Measurements from ENCODE around the gene HORMAD2. TPM values are rescaled to one million over a fixed set of nuclear protein-coding genes. Genes with fewer than 3 reads are reported as not detected.
A peak's percentile ranks its signal among the peaks of the same experiment; 100 is the strongest.
"Not testable (repeated sequence)": the region's sequence is repeated elsewhere in the genome, so short reads cannot be mapped to it uniquely, and the experiment has no call there.

The HORMAD2 gene
- total RNA-seq, 1 experiment from 2014 or later = not detected

DNA sequence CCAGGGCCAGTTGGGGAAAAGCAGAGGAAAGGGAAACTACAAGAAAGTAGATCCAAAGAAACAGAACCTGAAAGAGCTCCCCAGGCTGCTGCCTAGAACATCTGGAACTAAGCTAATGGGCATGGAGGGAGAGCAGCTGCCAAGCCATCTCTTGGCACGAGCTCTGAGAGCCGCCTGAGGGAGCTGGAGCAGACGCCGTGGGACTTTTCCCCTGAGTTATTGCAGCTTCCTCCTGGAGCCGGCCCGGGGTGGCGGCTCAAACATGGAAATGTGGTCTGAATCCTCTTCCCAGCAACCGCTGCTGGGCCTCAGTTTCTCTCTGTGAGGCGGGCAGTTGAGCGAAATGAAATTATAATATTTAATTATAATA is 124.5 kb downstream of the HORMAD2 start:
- DNase-seq = peak; percentile 17
- H3K4me3 ChIP-seq (ENCODE audit: insufficient read depth, low read depth, low read length) = no peak overlapping the region
- no peaks in the 10 kb centered on the region for H3K36me3 ChIP-seq (replicated peaks; ENCODE audit: control insufficient read depth, insufficient read depth, low read length)
- H3K27me3 ChIP-seq (ENCODE audit: control insufficient read depth, insufficient read depth, low read length) = no peaks in the 10 kb centered on the region; the same call in 1 of the 2 replicates

DNA sequence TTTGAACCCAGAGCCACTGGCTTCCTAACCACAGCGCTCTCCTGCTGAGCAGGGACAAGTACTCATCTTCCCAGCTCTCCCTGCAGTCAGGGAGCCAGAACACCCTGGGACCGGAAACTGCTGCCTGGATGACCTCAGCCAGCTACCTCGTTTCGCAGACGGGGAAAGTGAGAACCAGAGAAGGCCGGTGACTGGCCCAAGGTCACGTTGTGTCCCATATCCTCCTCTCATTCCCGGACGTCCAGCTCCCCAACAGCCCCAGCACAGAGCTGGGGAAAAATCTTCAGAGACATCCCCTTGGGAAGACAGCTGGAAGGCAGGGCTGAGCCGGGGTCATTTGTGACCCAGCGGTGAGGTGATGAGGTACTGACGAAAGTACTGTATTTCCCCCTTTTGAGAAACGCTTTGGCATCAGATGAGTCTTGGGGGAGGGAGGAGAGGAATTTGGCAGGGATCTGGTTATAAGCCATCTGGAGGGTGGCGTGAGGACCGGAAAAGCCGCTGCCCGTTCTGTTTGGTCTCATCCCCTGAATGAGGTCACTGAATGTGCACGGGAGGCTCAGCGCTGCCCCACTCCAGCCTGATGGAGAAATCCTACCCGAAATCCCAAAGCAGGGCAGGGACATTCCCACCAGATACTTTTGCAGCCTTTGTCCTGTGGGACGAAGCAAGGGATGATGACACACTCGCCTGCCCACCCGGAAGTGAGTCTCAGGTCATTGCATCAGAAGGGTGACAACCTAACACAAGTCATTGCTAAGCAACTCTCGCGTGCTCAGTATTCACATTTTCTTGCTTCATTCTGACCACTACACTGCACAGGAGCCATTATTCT is 125.2 kb downstream of the HORMAD2 start:
- no peak overlapping the region for H3K4me3 ChIP-seq (ENCODE audit: insufficient read depth, low read depth, low read length)
- no peaks in the 10 kb centered on the region; the same call in 1 of the 2 replicates for H3K27me3 ChIP-seq (ENCODE audit: control insufficient read depth, insufficient read depth, low read length)
- peak; percentile 33 for DNase-seq

DNA sequence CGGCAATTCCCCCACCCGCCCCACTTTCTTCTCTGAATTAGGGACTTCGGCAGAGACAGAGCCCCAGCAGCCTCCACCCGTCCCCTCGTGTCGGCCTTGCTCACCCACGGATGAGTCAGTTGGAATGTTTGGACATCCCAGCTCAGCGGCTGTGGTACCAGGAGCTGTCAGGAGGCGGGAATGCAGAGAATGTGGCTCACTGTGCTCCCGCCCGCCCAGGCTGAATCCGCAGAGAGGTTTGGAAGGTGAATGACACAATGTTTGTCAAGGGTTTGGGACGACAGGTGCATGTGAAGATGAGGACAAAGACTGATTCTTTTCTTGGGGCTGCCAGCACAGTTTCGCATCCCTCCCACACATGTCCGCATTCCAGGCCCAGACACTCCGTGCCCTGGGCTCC is 126.7 kb downstream of the HORMAD2 start:
- peak; percentile 80 for DNase-seq
- no peaks in the 10 kb centered on the region for H3K36me3 ChIP-seq (replicated peaks; ENCODE audit: control insufficient read depth, insufficient read depth, low read length)
- no peaks in the 10 kb centered on the region; the same call in 1 of the 2 replicates for H3K27me3 ChIP-seq (ENCODE audit: control insufficient read depth, insufficient read depth, low read length)
- H3K4me3 ChIP-seq (ENCODE audit: insufficient read depth, low read depth, low read length) = no peak overlapping the region

More for the DNA sequence above, 125.2 kb downstream of the HORMAD2 start:
- H3K36me3 ChIP-seq (replicated peaks; ENCODE audit: control insufficient read depth, insufficient read depth, low read length) = no peaks in the 10 kb centered on the region

DNA sequence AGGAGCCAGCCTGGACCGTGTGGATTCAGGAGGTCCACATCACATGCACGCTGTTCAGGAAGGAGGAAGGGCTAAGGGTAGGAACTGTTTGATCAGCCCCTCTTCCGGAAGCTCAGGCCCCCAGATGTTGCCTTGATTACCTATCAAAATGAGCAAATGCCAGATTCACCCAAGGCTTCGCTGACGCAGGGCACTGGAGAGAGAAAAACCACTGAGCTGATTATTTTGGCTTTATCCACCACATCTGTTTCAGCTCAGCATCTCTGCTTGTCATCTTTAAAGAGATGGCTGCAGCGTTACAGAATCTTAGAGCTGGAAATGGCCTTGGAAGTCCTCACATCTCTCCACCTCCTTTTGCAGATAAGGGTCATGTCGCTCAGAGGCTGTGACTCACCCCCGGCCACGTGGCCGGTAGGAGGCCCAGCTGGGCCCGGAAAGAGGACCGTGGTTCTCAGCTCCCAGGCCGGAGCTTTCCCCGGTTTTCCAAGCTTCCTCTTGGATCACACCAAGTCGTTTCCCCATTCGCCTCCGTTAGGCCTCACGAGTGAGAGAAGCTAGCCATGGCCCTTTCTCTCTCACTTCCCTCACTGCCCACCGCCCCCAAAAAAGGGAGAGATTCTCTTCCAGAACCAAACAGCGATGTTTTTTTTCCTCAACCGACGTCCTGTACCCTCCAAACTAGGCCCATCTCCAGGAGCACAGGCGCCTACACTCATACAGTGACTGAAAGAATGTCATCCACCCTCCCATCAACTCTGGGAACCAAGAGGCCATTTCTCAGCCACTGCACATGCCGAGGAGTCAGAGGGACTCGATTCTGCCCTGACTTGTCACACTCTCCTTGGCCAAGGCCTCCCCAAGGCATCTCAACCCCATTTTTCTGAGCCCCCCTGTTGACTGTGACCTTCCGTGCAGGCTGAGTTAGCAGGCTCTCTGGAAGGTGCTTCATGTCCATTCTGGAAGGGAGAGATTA is 128.7 kb downstream of the HORMAD2 start:
- DNase-seq = peak; percentile 40
- H3K4me3 ChIP-seq (ENCODE audit: insufficient read depth, low read depth, low read length) = no peak overlapping the region
- H3K36me3 ChIP-seq (replicated peaks; ENCODE audit: control insufficient read depth, insufficient read depth, low read length) = no peaks in the 10 kb centered on the region
- no peaks in the 10 kb centered on the region; the same call in 1 of the 2 replicates for H3K27me3 ChIP-seq (ENCODE audit: control insufficient read depth, insufficient read depth, low read length)

DNA sequence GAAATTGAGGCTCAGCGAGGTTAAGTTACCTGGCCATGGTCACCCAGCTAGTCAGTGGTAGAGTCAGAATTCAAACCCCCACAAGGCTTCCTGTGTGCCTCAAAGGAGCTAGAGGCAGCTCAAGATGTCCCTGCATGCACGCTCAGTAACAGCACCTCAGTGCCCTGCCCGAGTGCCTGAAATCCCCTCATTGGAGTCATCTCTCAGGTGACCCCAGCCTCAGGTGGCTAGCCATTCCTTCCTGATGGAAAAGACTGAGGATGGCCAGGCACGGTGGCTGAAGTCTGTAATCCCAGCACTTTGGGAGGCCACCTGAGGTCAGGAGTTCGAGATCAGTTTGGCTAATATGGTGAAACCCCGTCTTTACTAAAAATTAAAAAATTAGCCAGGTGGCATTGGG is 129.4 kb downstream of the HORMAD2 start:
- peak; percentile 5 for DNase-seq
- no peaks in the 10 kb centered on the region for H3K36me3 ChIP-seq (replicated peaks; ENCODE audit: control insufficient read depth, insufficient read depth, low read length)
- H3K4me3 ChIP-seq (ENCODE audit: insufficient read depth, low read depth, low read length) = no peak overlapping the region
- no peaks in the 10 kb centered on the region; the same call in 1 of the 2 replicates for H3K27me3 ChIP-seq (ENCODE audit: control insufficient read depth, insufficient read depth, low read length)

DNA sequence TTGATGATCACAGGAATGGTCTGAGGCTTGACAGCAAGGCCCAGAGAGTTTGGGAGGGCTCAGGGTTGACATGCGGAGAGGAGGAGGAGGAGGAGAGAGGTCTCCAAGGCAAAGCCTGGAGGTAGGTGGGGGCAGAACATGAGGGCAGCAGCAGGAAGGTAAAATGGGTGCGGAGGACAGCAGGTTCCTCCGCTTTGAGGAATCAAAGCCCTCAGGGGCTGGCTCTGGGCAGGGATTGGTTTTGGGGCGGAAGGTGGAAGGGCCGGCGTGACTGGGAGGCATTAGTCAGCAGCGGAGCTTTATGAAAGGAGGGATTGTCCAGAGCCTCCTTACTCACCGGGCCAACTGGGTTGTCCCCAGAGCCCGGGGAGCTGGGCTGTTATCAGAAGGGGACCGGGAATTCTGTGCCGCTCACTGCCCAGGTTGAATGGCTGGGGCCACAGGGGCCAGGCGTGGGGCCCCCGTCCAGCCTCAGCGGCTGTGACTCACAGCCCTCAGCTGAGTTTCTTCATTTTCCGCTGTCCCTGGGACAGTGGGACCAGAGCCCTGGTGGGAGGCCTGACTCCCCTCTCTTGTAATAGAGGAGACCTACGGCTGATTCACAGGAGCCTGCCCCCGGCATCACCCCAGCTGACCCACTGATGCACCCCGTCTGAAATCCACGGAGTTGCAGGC is 130.1 kb downstream of the HORMAD2 start:
- peak; percentile 61 for DNase-seq
- Histone ChIP-seq H3K36me3 (replicated peaks; ENCODE audit: control insufficient read depth, insufficient read depth, low read length) (no peaks in the 10 kb centered on the region), H3K27me3 (ENCODE audit: control insufficient read depth, insufficient read depth, low read length) (no peaks in the 10 kb centered on the region; the same call in 1 of the 2 replicates), H3K4me3 (ENCODE audit: insufficient read depth, low read depth, low read length) (no peak overlapping the region)

DNA sequence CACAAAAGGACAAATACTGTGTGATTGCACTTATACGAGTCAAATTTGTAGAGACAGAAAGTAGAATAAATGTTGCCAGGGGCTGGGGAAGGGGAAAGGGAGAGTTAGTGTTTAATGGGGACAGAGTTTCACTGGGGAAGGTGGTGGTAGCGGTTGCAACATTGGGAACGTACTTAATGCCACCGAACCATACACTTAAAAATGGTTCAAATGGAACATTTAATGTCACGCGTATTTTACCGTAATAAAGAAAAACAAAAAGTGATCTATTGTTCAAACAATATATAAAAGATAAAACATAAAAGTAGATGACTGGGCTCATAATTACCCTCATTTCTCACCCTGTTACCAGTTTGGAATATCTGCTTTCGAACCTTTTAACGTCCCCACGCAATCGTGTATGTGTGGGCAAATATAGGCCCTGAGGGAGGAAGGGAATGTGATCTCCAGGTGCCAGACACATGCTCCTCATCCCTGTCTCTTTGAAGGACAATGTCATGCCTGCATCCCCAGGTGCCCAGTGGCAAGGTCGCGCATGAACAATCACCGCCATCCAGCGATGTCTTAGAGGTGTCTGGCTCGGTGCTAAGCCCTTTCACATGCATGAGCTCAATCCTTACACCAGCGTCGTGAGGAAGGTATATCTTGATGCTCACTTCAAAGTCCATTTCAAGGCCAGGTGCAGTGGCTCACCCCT is 131.0 kb downstream of the HORMAD2 start:
- no peaks in the 10 kb centered on the region for H3K36me3 ChIP-seq (replicated peaks; ENCODE audit: control insufficient read depth, insufficient read depth, low read length)
- H3K27me3 ChIP-seq (ENCODE audit: control insufficient read depth, insufficient read depth, low read length) = no peaks in the 10 kb centered on the region; the same call in 1 of the 2 replicates
- H3K4me3 ChIP-seq (ENCODE audit: insufficient read depth, low read depth, low read length) = no peak overlapping the region
- peak; percentile 12 for DNase-seq

DNA sequence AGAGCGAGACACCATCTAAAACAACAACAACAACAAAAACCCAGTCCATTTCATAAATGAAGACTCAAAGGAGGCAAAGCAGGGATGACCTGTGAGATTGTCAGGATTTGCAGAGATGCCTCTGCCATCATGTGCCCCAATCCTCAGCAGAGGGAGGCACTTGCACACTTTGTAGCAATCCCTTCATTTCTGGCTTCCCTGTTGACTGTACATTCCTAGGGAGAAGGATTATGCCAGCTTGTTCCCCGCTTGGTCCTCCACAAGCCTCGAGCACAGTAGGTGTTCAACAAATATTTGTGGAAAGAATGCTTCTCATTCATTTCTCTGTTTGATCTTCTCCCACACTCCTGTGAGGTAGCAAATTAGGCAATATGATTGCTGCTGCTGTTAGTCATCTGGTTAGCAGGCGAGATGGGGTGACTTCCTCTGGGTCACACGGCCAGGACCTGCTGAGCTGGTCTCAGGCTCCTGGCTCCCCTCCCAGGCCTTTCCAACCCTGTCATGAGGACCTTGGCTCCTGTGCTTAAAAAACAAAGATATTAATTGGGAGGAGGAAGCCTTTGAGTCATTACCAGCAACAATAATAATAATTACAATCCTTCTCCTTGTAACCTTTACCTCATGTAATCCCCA is 132.2 kb downstream of the HORMAD2 start:
- H3K4me3 ChIP-seq (ENCODE audit: insufficient read depth, low read depth, low read length) = no peak overlapping the region
- H3K27me3 ChIP-seq (ENCODE audit: control insufficient read depth, insufficient read depth, low read length) = no peaks in the 10 kb centered on the region; the same call in 1 of the 2 replicates
- H3K36me3 ChIP-seq (replicated peaks; ENCODE audit: control insufficient read depth, insufficient read depth, low read length) = no peaks in the 10 kb centered on the region
- DNase-seq = peak; percentile 22

DNA sequence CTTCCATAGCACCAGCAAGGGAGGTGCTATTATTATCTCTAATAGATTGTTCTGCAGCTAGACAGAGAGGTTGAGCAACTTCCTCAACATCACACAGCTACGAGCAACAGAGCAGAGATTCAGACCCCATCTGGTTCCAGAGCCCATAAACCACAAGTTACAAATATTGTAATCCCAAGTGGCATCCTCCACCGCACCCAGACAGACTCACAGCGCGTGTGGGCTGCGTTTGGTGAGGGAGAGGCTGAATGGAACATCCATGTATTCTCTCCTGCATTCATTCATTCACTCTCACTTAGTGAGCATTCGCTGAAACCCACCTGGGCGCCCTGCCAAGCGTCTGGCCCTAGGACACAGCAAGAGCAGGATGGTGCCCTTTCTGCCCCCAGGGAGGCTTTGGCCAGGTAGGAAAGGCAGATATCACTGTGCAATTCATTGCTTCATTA is 132.8 kb downstream of the HORMAD2 start:
- H3K36me3 ChIP-seq (replicated peaks; ENCODE audit: control insufficient read depth, insufficient read depth, low read length) = no peaks in the 10 kb centered on the region
- no peak overlapping the region for H3K4me3 ChIP-seq (ENCODE audit: insufficient read depth, low read depth, low read length)
- DNase-seq = no peak
- H3K27me3 ChIP-seq (ENCODE audit: control insufficient read depth, insufficient read depth, low read length) = no peaks in the 10 kb centered on the region; the same call in 1 of the 2 replicates

DNA sequence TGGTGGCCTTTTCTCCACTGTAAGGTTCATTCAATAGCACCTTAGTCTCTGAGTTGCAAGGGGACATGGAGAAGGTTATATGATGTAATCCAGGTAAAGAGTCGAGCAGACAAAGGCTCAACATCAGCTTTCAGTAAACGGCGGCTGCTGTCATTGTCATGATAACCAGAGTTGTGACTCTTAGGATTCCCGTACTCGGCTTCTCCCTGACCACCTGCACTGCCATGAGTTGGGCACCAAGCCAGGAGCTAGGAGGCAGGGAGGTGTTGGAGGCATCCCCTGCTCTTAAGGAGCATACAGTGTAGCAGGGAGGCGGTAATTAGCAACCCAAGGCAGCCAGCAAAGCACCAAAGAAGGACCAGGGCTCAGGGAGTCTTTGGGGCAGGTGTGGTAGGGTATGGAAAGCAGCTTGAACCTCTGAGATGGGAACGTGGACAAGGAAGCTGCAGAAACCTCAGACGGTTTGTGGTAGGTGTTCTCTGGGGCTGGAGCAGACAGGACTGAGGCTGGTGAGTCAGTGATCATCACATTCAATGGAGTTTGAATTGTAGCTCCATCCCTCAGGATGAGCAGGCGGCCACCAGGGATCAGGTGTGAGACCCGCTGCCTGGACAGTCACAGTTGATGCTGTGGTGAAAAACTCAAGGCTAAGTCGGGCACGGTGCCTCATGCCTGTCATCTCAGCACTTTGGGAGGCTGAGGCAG is 134.6 kb downstream of the HORMAD2 start:
- no peaks in the 10 kb centered on the region for H3K36me3 ChIP-seq (replicated peaks; ENCODE audit: control insufficient read depth, insufficient read depth, low read length)

DNA sequence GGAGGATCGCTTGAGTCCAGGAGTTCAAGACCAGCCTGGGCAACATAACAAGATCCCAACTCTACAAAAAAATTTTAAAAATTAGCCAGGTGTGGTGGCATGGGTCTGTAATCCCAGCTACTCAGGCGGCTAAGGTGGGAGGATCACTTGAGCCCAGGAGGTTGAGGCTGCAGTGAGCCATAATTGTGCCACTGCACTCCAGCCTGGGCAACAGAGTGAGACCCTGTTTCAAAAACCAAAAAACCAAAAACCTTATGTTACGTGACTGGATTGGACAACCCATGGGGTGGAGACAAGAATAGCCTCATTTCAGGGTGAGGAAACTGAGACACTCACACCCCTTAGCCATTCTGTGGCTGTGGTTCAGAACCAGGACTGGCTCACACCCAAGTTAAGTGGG is 136.0 kb downstream of the HORMAD2 start:
- not testable (repeated sequence) for H3K27me3 ChIP-seq (ENCODE audit: control insufficient read depth, insufficient read depth, low read length); DNase-seq; H3K4me3 ChIP-seq (ENCODE audit: insufficient read depth, low read depth, low read length); H3K36me3 ChIP-seq (replicated peaks; ENCODE audit: control insufficient read depth, insufficient read depth, low read length)

More for the DNA sequence above, 134.6 kb downstream of the HORMAD2 start:
- no peaks in the 10 kb centered on the region for H3K27me3 ChIP-seq (ENCODE audit: control insufficient read depth, insufficient read depth, low read length)
- no peak overlapping the region for H3K4me3 ChIP-seq (ENCODE audit: insufficient read depth, low read depth, low read length)
- DNase-seq = peak; percentile 46

DNA sequence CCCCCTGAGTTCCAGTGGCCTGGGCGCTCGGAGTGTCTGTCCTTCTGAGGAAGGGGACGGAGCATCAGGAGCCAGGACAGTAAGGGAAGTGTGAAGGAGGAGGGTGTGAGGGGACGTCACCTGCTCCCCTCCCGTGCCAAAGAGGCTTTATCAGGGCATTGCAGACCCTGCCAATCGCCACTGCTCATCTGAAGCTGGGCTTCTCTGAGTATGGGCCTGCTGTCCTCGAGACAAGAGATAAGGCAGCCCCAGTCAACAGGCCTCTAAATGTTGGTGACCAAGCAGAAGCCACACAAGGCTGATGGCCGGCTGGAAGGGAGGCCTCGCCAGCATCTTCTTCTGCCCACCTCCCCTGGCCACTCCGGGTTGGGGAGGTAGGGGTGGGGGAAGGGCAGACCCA is 136.4 kb downstream of the HORMAD2 start:
- no peaks in the 10 kb centered on the region for H3K36me3 ChIP-seq (replicated peaks; ENCODE audit: control insufficient read depth, insufficient read depth, low read length)
- no peaks in the 10 kb centered on the region for H3K27me3 ChIP-seq (ENCODE audit: control insufficient read depth, insufficient read depth, low read length)
- DNase-seq = peak; percentile 20
- no peak overlapping the region for H3K4me3 ChIP-seq (ENCODE audit: insufficient read depth, low read depth, low read length)
